ENCODE data around the gene ORAI3.

ORAI3 gene

GRCh38 chr16:30953511-30954124, 4.8 kb downstream of the ORAI3 start:
- DNase-seq (ENCODE audit: low read depth): peak; percentile 79
- H3K4me3 ChIP-seq (replicated peaks; ENCODE audit: low read depth, low read length): no peak overlapping the region
- TF ChIP-seq CTCF (IDR thresholded peaks at IDR 0.05; ENCODE audit: low read length, missing control alignments): peak; percentile 77

GRCh38 chr16:30954993-30955392, 6.1 kb downstream of the ORAI3 start:
- no peak overlapping the region for H3K4me3 ChIP-seq (replicated peaks; ENCODE audit: low read depth, low read length)
- TF ChIP-seq CTCF (IDR thresholded peaks at IDR 0.05; ENCODE audit: low read length, missing control alignments): no peak
- DNase-seq (ENCODE audit: low read depth): no peak

GRCh38 chr16:30956601-30957455, 8.0 kb downstream of the ORAI3 start:
- DNase-seq (ENCODE audit: low read depth): peak; percentile 89
- peak; percentile 23 for TF ChIP-seq CTCF (IDR thresholded peaks at IDR 0.05; ENCODE audit: low read length, missing control alignments)
- H3K4me3 ChIP-seq (replicated peaks; ENCODE audit: low read depth, low read length): peak overlapping the region; percentile 87

GRCh38 chr16:30957456-30958174, 8.7 kb downstream of the ORAI3 start, which contains the start of gene SETD1A:
Gene SETD1A (plus strand): TSS chr16:30957754. CDS start chr16:30958732, 978 bp downstream.
- DNase-seq (ENCODE audit: low read depth): peak; percentile 98
- TF ChIP-seq CTCF (IDR thresholded peaks at IDR 0.05; ENCODE audit: low read length, missing control alignments): no peak
- peak within 1 kb of the TSS; percentile 87 for H3K4me3 ChIP-seq (replicated peaks; ENCODE audit: low read depth, low read length)

GRCh38 chr16:30958175-30959079, 9.6 kb downstream of the ORAI3 start:
- peak; percentile 51 for DNase-seq (ENCODE audit: low read depth)
- peak overlapping the region; percentile 87 for H3K4me3 ChIP-seq (replicated peaks; ENCODE audit: low read depth, low read length)
- TF ChIP-seq CTCF (IDR thresholded peaks at IDR 0.05; ENCODE audit: low read length, missing control alignments): no peak

GRCh38 chr16:30961384-30961783, 12.5 kb downstream of the ORAI3 start:
- no peak overlapping the region for H3K4me3 ChIP-seq (replicated peaks; ENCODE audit: low read depth, low read length)
- no peak for TF ChIP-seq CTCF (IDR thresholded peaks at IDR 0.05; ENCODE audit: low read length, missing control alignments)
- no peak for DNase-seq (ENCODE audit: low read depth)
